Liver (tissue), 9 donors: ENCODE results near the gene MADCAM1. TPM values are rescaled to one million over a fixed set of nuclear protein-coding genes. Genes with fewer than 3 reads are reported as not detected.

ENCODE experiments used
- DNase-seq: peaks from one replicate; pipeline ENCODE4 v3.0.0-alpha.2; 2017; ENCODE audit warnings: low spot score
- H3K27ac ChIP-seq, 2 donors: one replicate each; pipeline ENCODE4 v1.7.0; 2013; ENCODE audit warnings: inconsistent platforms in 2 of 2, low read length in 2 of 2, control low read depth in 1 of 2, low read depth in 1 of 2, mild to moderate bottlenecking in 1 of 2
- H3K27me3 ChIP-seq, 4 donors: one replicate each; pipeline versions ENCODE4 v1.6.1 to v1.7.0; 2013; ENCODE audit warnings: low read length in 3 of 4, inconsistent platforms in 1 of 4, mild to moderate bottlenecking in 1 of 4, moderate library complexity in 1 of 4; ENCODE audit not compliant: control insufficient read depth in 4 of 4, insufficient read depth in 4 of 4
- H3K36me3 ChIP-seq, 4 donors: one replicate each; pipeline versions ENCODE4 v1.6.1 to v1.7.0; 2013; ENCODE audit warnings: low read length in 3 of 4, mild to moderate bottlenecking in 3 of 4, low read depth in 1 of 4, moderate library complexity in 1 of 4; ENCODE audit not compliant: control insufficient read depth in 4 of 4, insufficient read depth in 3 of 4
- H3K4me1 ChIP-seq, 4 donors: one replicate each; pipeline versions ENCODE4 v1.6.1 to v1.7.0; 2013; ENCODE audit warnings: low read length in 3 of 4, mild to moderate bottlenecking in 3 of 4, moderate library complexity in 1 of 4; ENCODE audit not compliant: control insufficient read depth in 4 of 4, insufficient read depth in 4 of 4
- H3K4me3 ChIP-seq, 3 donors: one replicate each; pipeline versions ENCODE4 v1.6.1 to v1.7.0; 2013; ENCODE audit warnings: low read length in 3 of 3, control low read depth in 1 of 3, low read depth in 1 of 3, mild to moderate bottlenecking in 1 of 3
- H3K9ac ChIP-seq, 2 donors: one replicate each; pipeline ENCODE4 v1.7.0; 2013; ENCODE audit warnings: low read length in 2 of 2, mild to moderate bottlenecking in 2 of 2, moderate library complexity in 2 of 2, control low read depth in 1 of 2, low read depth in 1 of 2
- H3K9me3 ChIP-seq, 4 donors: one replicate each; pipeline versions ENCODE4 v1.6.1 to v1.7.0; 2013; ENCODE audit warnings: low read length in 3 of 4; ENCODE audit not compliant: control insufficient read depth in 4 of 4
- HNF4A ChIP-seq, 2 donors: conservative IDR thresholded peaks; 2 replicates each; pipeline ENCODE4 v1.6.1; 2016; ENCODE audit warnings: antibody characterized with exemption in 2 of 2, mild to moderate bottlenecking in 2 of 2
- HNF4G ChIP-seq: IDR thresholded peaks from 2 replicates; pipeline ENCODE4 v1.6.1; 2016; ENCODE audit warnings: antibody characterized with exemption
- JUND ChIP-seq, 2 donors: IDR thresholded peaks; 2 replicates each; pipeline ENCODE4 v1.6.1; 2016; ENCODE audit warnings: antibody characterized with exemption in 2 of 2
- NR2F2 ChIP-seq: IDR thresholded peaks from 2 replicates; pipeline ENCODE4 v1.6.1; 2016; ENCODE audit warnings: antibody characterized with exemption
- RAD21 ChIP-seq, 2 donors: IDR thresholded peaks; 2 replicates each; pipeline ENCODE4 v1.6.1; 2016; ENCODE audit warnings: antibody characterized with exemption in 2 of 2, mild to moderate bottlenecking in 2 of 2
- RXRA ChIP-seq, 2 donors: IDR thresholded peaks; 2 replicates each; pipeline ENCODE4 v1.6.1; 2017 to 2018; ENCODE audit warnings: antibody characterized with exemption in 2 of 2, mild to moderate bottlenecking in 1 of 2
- TAF1 ChIP-seq: conservative IDR thresholded peaks from 2 replicates; pipeline ENCODE4 v1.6.1; 2016; ENCODE audit warnings: antibody characterized with exemption, mild to moderate bottlenecking
- YY1 ChIP-seq: IDR thresholded peaks from 2 replicates; pipeline ENCODE4 v1.6.1; 2016; ENCODE audit warnings: antibody characterized with exemption, mild to moderate bottlenecking
- WGBS: extraction: QIAGEN DNeasy Blood & Tissue Kit; methylation state at CpG from one replicate; pipeline ENCODE4 v1.1.7; 2013; 5-methylcytosine and 5-hydroxymethylcytosine counted together
- polyA plus RNA-seq, 2 donors: library from polyadenylated mRNA; stranded (reverse) in 1 of 2; unstranded in 1 of 2; fragments of 200-250 nt in 1 of 2; fragments of >200 nt in 1 of 2; fragmentation: Nextera tagmentation in 1 of 2; extraction: Ambion mirVana in 1 of 2; gene quantifications; one replicate each; pipeline versions ENCODE4 v1.2.1 to v1.2.3, GENCODE V29; 2013 to 2015
- total RNA-seq, 2 donors: library from RNA; depleted of rRNA; stranded (reverse); fragments of >200 nt; gene quantifications; one replicate each; pipeline ENCODE4 v1.2.3, GENCODE V29; 2014
- TF ChIP-seq, protein P1 (sequence below): IDR thresholded peaks from 2 replicates; pipeline ENCODE4 v1.6.1; 2016; ENCODE audit warnings: antibody characterized with exemption
- TF ChIP-seq, protein P2 (sequence below): IDR thresholded peaks from 2 replicates; pipeline ENCODE4 v1.6.1; 2016; ENCODE audit warnings: antibody characterized with exemption
- TF ChIP-seq, protein P3 (sequence below): fragments of 150-350 bp; IDR thresholded peaks from 2 replicates; pipeline ENCODE4 v1.5.1; 2017; ENCODE audit warnings: improper control_type of control experiment, low read depth, low read length; ENCODE audit not compliant: missing input control
- donor health status: healthy.
- donor health status: healthy.
- donor health status: healthy.
- donor health status: healthy.
- donor health status: healthy.

Gene MADCAM1
- total and polyA plus RNA-seq, 4 donors = 0.17 to 0.32 (median 0.24) TPM

GRCh38 chr19:531009-531752 lies 34.9 kb downstream of the MADCAM1 start:
- H3K4me1 ChIP-seq = peaks cover 15 to 37% (median 22%) of the 10 kb centered on the region in 4 donors

GRCh38 chr19:531753-532560 lies 35.7 kb downstream of the MADCAM1 start, which contains the start of gene CDC34:
Gene CDC34 (plus strand): TSS chr19:531760. CDS start chr19:531932, 172 bp downstream.
- H3K9ac ChIP-seq = peak within 1 kb of the TSS; percentile 85 to 86
- H3K4me3 ChIP-seq = peak within 1 kb of the TSS; percentile 81 to 83 (median 83)
- H3K9me3 ChIP-seq = no peaks in the 10 kb centered on the region
- peaks cover 15 to 37% (median 22%) of the 10 kb centered on the region in 4 donors for H3K4me1 ChIP-seq
- H3K27me3 ChIP-seq = no peaks in the 10 kb centered on the region
- H3K27ac ChIP-seq = peak within 1 kb of the TSS; percentile 94 to 95
- TF ChIP-seq HNF4G = no peak
- TF ChIP-seq, protein P1, sequence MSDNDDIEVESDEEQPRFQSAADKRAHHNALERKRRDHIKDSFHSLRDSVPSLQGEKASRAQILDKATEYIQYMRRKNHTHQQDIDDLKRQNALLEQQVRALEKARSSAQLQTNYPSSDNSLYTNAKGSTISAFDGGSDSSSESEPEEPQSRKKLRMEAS = no peak
- no peak for TF ChIP-seq RAD21 (IDR thresholded peaks at IDR 0.05)
- no peak for TF ChIP-seq HNF4A (conservative IDR thresholded peaks at IDR 0.05)
- TF ChIP-seq, protein P2, sequence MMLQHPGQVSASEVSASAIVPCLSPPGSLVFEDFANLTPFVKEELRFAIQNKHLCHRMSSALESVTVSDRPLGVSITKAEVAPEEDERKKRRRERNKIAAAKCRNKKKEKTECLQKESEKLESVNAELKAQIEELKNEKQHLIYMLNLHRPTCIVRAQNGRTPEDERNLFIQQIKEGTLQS = no peak
- TF ChIP-seq NR2F2 = no peak
- TF ChIP-seq JUND (IDR thresholded peaks at IDR 0.05) = no peak
- TF ChIP-seq TAF1 = no peak
- TF ChIP-seq, protein P3, sequence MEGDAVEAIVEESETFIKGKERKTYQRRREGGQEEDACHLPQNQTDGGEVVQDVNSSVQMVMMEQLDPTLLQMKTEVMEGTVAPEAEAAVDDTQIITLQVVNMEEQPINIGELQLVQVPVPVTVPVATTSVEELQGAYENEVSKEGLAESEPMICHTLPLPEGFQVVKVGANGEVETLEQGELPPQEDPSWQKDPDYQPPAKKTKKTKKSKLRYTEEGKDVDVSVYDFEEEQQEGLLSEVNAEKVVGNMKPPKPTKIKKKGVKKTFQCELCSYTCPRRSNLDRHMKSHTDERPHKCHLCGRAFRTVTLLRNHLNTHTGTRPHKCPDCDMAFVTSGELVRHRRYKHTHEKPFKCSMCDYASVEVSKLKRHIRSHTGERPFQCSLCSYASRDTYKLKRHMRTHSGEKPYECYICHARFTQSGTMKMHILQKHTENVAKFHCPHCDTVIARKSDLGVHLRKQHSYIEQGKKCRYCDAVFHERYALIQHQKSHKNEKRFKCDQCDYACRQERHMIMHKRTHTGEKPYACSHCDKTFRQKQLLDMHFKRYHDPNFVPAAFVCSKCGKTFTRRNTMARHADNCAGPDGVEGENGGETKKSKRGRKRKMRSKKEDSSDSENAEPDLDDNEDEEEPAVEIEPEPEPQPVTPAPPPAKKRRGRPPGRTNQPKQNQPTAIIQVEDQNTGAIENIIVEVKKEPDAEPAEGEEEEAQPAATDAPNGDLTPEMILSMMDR = no peak
- peaks cover 0 to 9% (median 5%) of the 10 kb centered on the region in 4 donors for H3K36me3 ChIP-seq
- WGBS = under 1% methylated on average over 84 of the region's 84 CpGs
- DNase-seq = no peak

More at GRCh38 chr19:531009-531752, 34.9 kb downstream of the MADCAM1 start:
- under 1% methylated on average over 103 of the region's 103 CpGs for WGBS
- TF ChIP-seq, protein P3 = peak; percentile 2
- TF ChIP-seq TAF1 (no peak), YY1 (peak; percentile 19), RAD21 (IDR thresholded peaks at IDR 0.05) (no peak), RXRA (IDR thresholded peaks at IDR 0.05) (no peak)
- Histone ChIP-seq H3K27ac (peak overlapping the region; percentile 94 to 95), H3K9ac (peak overlapping the region; percentile 58 to 59), H3K9me3 (no peaks in the 10 kb centered on the region), H3K27me3 (no peaks in the 10 kb centered on the region), H3K4me3 (peak overlapping the region; percentile 74 to 83 (median 75)), H3K36me3 (peaks cover 0 to 2% (median 0%) of the 10 kb centered on the region in 4 donors)
- peak; percentile 93 for DNase-seq
